ENCODE measurements around the gene TSPOAP1. TPM values are rescaled to one million over a fixed set of nuclear protein-coding genes. Genes with fewer than 3 reads are reported as not detected.

TSPOAP1 gene
- total RNA-seq, 1 donor from 2014 or later: 27.9 TPM

DNA sequence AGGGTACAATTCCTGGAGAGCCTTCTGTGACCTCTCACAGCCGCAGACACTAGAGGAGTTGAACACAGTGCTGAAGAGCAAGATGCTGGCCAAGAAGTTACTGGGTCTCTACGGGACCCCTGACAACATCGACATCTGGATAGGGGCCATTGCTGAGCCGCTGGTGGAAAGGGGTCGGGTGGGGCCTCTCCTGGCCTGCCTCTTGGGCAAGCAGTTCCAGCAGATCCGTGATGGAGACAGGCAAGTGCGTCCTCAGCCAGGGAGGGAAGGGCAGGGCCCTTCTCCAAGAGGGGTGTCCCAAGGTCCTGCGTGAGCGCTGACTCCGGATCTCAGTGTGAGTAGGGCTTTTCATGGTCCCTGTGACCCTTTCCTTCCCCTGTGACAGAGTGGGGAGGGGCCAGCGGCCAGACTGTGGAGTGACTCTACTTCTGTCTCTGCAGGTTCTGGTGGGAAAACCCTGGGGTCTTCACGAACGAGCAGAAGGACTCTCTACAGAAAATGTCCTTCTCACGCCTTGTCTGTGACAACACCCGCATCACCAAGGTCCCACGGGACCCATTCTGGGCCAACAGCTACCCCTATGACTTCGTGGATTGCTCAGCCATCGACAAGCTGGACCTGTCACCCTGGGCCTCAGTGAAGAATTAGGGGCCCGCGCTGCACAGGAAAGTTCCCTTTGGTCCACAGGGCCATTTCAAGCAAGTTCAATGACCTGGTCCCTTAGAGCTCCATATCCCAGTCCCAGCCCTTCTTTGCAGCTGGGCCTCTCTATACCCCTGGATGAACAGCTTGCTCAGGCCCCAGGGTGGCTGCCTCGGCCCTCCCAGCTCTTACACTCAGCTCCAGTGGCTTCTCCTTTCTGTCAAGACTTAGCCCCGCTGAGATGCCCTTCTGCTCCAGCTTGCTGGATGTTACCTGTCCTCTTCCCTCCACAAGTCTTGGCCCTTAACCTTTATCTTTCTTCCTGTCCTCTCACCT lies 61.0 kb downstream of the TSPOAP1 start:
- Mint-ChIP-seq H3K4me1 (no peaks in the 10 kb centered on the region), H3K27me3 (ENCODE audit: low read depth) (peaks cover 37% of the 10 kb centered on the region), H3K4me3 (no peak overlapping the region), H3K36me3 (ENCODE audit: low read depth) (no peaks in the 10 kb centered on the region), H3K27ac (ENCODE audit: unreplicated experiment) (no peak overlapping the region), H3K9me3 (no peaks in the 10 kb centered on the region)
- TF ChIP-seq, protein P1, sequence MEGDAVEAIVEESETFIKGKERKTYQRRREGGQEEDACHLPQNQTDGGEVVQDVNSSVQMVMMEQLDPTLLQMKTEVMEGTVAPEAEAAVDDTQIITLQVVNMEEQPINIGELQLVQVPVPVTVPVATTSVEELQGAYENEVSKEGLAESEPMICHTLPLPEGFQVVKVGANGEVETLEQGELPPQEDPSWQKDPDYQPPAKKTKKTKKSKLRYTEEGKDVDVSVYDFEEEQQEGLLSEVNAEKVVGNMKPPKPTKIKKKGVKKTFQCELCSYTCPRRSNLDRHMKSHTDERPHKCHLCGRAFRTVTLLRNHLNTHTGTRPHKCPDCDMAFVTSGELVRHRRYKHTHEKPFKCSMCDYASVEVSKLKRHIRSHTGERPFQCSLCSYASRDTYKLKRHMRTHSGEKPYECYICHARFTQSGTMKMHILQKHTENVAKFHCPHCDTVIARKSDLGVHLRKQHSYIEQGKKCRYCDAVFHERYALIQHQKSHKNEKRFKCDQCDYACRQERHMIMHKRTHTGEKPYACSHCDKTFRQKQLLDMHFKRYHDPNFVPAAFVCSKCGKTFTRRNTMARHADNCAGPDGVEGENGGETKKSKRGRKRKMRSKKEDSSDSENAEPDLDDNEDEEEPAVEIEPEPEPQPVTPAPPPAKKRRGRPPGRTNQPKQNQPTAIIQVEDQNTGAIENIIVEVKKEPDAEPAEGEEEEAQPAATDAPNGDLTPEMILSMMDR (conservative IDR thresholded peaks at IDR 0.05): no peak
- DNase-seq (ENCODE audit: low read depth, low spot score): no peak

DNA sequence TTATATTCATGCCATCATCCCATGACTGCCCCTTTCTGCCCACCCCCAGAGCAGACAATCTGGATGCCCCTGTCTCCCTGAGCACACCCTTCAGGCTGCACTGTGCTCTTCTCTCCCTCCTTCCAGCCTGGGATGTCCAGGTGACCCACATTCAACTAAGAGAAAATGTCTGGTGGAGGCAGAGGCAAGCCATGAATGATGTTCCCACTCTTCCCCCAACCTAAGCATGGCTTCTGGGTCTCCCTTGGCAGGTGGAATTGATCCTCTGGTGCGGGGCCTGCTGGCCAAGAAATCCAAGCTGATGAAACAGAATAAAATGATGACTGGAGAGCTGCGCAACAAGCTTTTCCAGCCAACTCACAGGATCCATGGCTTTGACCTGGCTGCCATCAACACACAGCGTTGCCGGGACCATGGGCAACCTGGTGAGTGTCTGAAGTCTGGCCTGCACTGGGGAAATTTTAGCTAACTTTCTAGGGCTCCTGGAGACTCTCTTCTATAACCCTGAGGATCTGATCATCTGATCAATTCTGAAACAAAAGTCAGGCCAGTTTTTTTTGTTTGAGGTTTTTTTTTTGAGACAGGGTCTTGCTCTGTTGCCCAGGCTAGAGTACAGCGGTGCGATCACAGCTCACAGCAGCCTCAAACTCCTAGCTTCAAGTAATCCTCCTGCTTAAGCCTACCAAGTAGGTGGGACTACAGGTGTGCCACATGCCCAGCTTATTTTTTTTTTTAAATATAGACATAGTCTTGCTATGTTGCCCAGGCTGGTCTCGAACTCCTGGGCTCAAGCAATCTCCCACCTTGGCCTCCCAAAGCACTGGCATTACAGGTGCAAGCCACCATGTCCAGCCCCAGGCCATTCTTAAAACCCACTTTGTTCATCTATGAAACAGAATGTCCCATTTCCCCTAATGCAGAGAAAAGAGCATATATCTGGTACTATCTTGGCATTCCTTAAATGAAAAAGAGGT lies 62.4 kb downstream of the TSPOAP1 start:
- no peak for DNase-seq (ENCODE audit: low read depth, low spot score)
- H3K4me1 Mint-ChIP-seq: no peaks in the 10 kb centered on the region
- H3K4me3 Mint-ChIP-seq: no peak overlapping the region
- H3K27me3 Mint-ChIP-seq (ENCODE audit: low read depth): peaks cover 52% of the 10 kb centered on the region
- no peaks in the 10 kb centered on the region for H3K9me3 Mint-ChIP-seq
- H3K36me3 Mint-ChIP-seq (ENCODE audit: low read depth): no peaks in the 10 kb centered on the region
- H3K27ac Mint-ChIP-seq (ENCODE audit: unreplicated experiment): no peak overlapping the region
- TF ChIP-seq, protein P1 (conservative IDR thresholded peaks at IDR 0.05): no peak

DNA sequence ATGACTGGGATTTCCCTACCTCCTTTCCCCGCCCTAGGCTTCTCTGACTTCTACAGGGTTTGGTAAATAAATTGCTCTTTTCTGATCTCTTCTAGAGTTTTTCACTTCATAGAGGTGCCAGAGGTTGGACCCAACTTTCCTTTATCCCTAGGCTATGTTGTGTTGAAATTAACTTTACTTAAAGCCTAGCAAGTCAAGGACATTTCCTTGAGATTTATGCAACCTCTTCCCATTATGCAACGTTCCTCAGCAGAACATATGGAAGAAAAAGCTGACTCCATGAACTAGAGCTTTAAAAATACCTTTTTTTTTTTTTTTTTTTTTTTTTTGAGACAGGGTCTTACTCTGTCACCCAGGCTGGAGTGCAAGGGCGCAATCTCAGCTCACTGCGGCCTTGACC lies 63.3 kb downstream of the TSPOAP1 start:
- TF ChIP-seq, protein P1 (conservative IDR thresholded peaks at IDR 0.05): no peak
- no peak for DNase-seq (ENCODE audit: low read depth, low spot score)
- Mint-ChIP-seq H3K27ac (ENCODE audit: unreplicated experiment) (no peak overlapping the region), H3K4me1 (no peaks in the 10 kb centered on the region), H3K4me3 (no peak overlapping the region), H3K9me3 (peaks cover 3% of the 10 kb centered on the region), H3K27me3 (ENCODE audit: low read depth) (peaks cover 61% of the 10 kb centered on the region), H3K36me3 (ENCODE audit: low read depth) (no peaks in the 10 kb centered on the region)

DNA sequence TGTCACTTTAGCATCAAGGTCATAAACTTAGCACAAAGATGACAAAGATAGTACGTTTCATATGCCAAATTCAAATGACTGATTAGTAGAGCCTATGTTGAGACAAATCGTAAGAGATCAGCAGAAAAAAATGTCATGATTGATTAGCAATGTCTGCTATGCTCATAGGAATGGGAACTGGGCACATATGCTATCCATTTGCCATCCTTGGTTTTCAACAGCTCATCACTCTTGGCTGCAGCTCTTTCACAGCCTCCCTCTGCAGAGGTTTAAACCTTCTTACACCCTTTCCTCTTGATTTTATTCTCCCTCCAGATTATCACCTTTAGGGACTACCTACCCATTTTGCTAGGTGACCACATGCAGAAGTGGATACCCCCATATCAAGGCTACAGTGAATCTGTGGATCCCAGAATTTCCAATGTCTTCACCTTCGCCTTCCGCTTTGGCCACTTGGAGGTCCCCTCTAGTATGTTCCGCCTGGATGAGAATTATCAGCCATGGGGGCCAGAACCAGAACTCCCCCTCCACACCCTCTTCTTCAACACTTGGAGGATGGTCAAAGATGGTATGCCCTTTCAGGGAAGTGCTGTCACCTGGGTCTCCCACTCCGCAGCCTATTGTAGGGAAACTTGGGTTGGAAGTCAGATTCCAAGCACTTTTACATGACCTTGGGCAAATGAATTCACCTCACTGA lies 64.0 kb downstream of the TSPOAP1 start:
- Mint-ChIP-seq H3K27ac (ENCODE audit: unreplicated experiment) (no peak overlapping the region), H3K9me3 (peaks cover 5% of the 10 kb centered on the region), H3K27me3 (ENCODE audit: low read depth) (peaks cover 68% of the 10 kb centered on the region), H3K4me3 (no peak overlapping the region), H3K36me3 (ENCODE audit: low read depth) (no peaks in the 10 kb centered on the region), H3K4me1 (no peaks in the 10 kb centered on the region)
- no peak for DNase-seq (ENCODE audit: low read depth, low spot score)
- TF ChIP-seq, protein P1 (conservative IDR thresholded peaks at IDR 0.05): no peak

DNA sequence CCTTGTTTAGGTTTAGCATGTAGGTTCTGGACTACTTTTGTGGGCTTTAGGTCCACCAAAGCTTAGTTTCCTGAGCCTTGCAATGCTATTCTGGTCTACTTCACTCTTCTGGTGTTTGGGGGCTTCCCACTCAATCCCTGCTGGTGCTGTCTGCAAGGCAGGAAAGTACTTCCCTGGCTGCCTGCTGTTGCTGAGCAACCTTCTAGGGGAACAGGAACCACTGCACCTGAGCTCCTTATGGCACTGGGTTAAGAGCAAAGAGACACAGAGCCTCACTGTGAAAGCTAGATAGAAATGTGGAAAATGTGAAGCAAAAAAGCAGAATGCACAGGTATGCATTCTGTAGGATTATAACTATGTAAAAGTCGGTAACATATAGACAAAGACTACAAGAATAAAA lies 64.8 kb downstream of the TSPOAP1 start:
- Mint-ChIP-seq H3K4me1 (no peaks in the 10 kb centered on the region), H3K9me3 (peaks cover 5% of the 10 kb centered on the region), H3K27me3 (ENCODE audit: low read depth) (peaks cover 76% of the 10 kb centered on the region), H3K36me3 (ENCODE audit: low read depth) (no peaks in the 10 kb centered on the region), H3K4me3 (no peak overlapping the region), H3K27ac (ENCODE audit: unreplicated experiment) (no peak overlapping the region)
- TF ChIP-seq, protein P1 (conservative IDR thresholded peaks at IDR 0.05): no peak
- DNase-seq (ENCODE audit: low read depth, low spot score): no peak
